GM12878 (cell line): Measurements from ENCODE around the gene KLHL3. TPM values are rescaled to one million over a fixed set of nuclear protein-coding genes. Genes with fewer than 3 reads are reported as not detected.

ENCODE experiments used
- ATAC-seq: fragments of 200-7000 bp; cut with Tn5 transposase; 3 replicates; pipeline ENCODE4 v1.9.1; 2020; ENCODE audit warnings: mild to moderate bottlenecking, moderate library complexity
- BruUV-seq: library from RNA; stranded (reverse); fragments of 400-500 nt; replicated peaks from 2 replicates; lab custom pipeline; 2021; lab: Mats Ljungman, UMichigan
- CTCF ChIA-PET: fragments of 300-600 bp; sonication (Branson Sonifier 250); formaldehyde crosslinking; extraction: SDS; loops from one replicate; lab custom pipeline; 2021; ENCODE audit warnings: inconsistent platforms; lab: Yijun Ruan, JAX
- POLR2A ChIA-PET: fragments of 350-600 bp; formaldehyde crosslinking; extraction: SDS; loops from one replicate; lab custom pipeline; 2021; ENCODE audit warnings: inconsistent platforms; lab: Charles Lee
- RAD21 ChIA-PET: fragments of 300-600 bp; sonication (Branson Sonifier 250); formaldehyde crosslinking; loops from one replicate; lab custom pipeline; 2023; ENCODE audit warnings: antibody characterized with exemption; ENCODE audit not compliant: unreplicated experiment; lab: Charles Lee
- SMC1A ChIA-PET: fragments of 300-600 bp; sonication (Branson Sonifier 250); formaldehyde crosslinking; loops from one replicate; lab custom pipeline; 2023; ENCODE audit not compliant: unreplicated experiment, uncharacterized antibody; lab: Charles Lee
- DNase-seq: peaks from one replicate; pipeline ENCODE4 v3.0.0-alpha.2; 2011; ENCODE audit warnings: low read depth, low spot score
- FAIRE-seq: peaks from 3 replicates; lab custom pipeline; 2011; peaks lifted over from hg19 to GRCh38; lab: Jason Lieb, UNC
- H2AFZ ChIP-seq: 2 replicates; pipeline ENCODE4 v1.6.0; 2011; ENCODE audit warnings: low read depth, low read length, control low read depth; ENCODE audit not compliant: control insufficient read depth
- H3K27ac ChIP-seq: 2 replicates; pipeline ENCODE4 v1.5.1; 2011; ENCODE audit warnings: control low read depth; ENCODE audit not compliant: control insufficient read depth, insufficient read depth
- H3K27me3 ChIP-seq, 2 experiments: replicated peaks in 1 of 2; 2 replicates each; pipeline versions ENCODE4 v1.6.0 to v1.6.1; 2011; ENCODE audit warnings: low read length in 1 of 2; ENCODE audit not compliant: control insufficient read depth in 2 of 2, insufficient read depth in 2 of 2
- H3K36me3 ChIP-seq, 2 experiments: 2 replicates each; pipeline ENCODE4 v1.5.1; 2011; ENCODE audit warnings: low read length in 1 of 2; ENCODE audit not compliant: control insufficient read depth in 2 of 2, insufficient read depth in 2 of 2
- H3K4me1 ChIP-seq: 2 replicates; pipeline ENCODE4 v1.6.1; 2011; ENCODE audit warnings: mild to moderate bottlenecking, low read length, moderate library complexity, mixed read lengths; ENCODE audit not compliant: control insufficient read depth, insufficient read depth
- H3K4me2 ChIP-seq: 2 replicates; pipeline ENCODE4 v1.6.0; 2011; ENCODE audit warnings: control low read depth; ENCODE audit not compliant: control insufficient read depth, insufficient read depth
- H3K4me3 ChIP-seq: fragments of 200-600 bp; sonication (generic); 2 replicates; pipeline ENCODE4 v1.5.1; 2016
- H3K79me2 ChIP-seq: 2 replicates; pipeline ENCODE4 v1.6.0; 2011; ENCODE audit warnings: low read length; ENCODE audit not compliant: control insufficient read depth, insufficient read depth
- H3K9ac ChIP-seq: 2 replicates; pipeline ENCODE4 v1.8.0; 2011; ENCODE audit warnings: low read length, control low read depth, mixed read lengths; ENCODE audit not compliant: control insufficient read depth, insufficient read depth
- H3K9me3 ChIP-seq: replicated peaks from 3 replicates; pipeline ENCODE4 v1.5.1; 2011; ENCODE audit warnings: mild to moderate bottlenecking, low read length; ENCODE audit not compliant: control insufficient read depth, insufficient read depth
- H4K20me1 ChIP-seq: 2 replicates; pipeline ENCODE4 v1.6.0; 2011; ENCODE audit not compliant: control insufficient read depth, insufficient read depth
- ASH2L ChIP-seq: fragments of 300-600, 200-600 bp; sonication (generic); IDR thresholded peaks from 2 replicates; pipeline ENCODE4 v1.6.1; 2017; ENCODE audit warnings: low read depth, mild to moderate bottlenecking, borderline replicate concordance
- CBFB ChIP-seq: IDR thresholded peaks from 2 replicates; pipeline ENCODE4 v1.6.1; 2016; ENCODE audit warnings: antibody characterized with exemption, low read depth
- CHD2 ChIP-seq: IDR thresholded peaks from 2 replicates; pipeline ENCODE4 v1.6.1; 2011; ENCODE audit warnings: low read depth, low read length, improper control_type of control experiment, borderline replicate concordance
- GATAD2B ChIP-seq: fragments of 450-650 bp; conservative IDR thresholded peaks from 2 replicates; pipeline ENCODE4 v1.6.1; 2017; ENCODE audit warnings: low read depth, mild to moderate bottlenecking, moderate library complexity
- NFIC ChIP-seq: IDR thresholded peaks from 2 replicates; pipeline ENCODE4 v1.6.1; 2012; ENCODE audit warnings: low read depth, mild to moderate bottlenecking, inconsistent platforms, low read length, moderate library complexity
- NRF1 ChIP-seq: conservative IDR thresholded peaks from 2 replicates; pipeline ENCODE4 v1.6.1; 2011; ENCODE audit warnings: mild to moderate bottlenecking, low read depth, low read length, improper control_type of control experiment
- POLR2AphosphoS2 ChIP-seq: IDR thresholded peaks from 2 replicates; pipeline ENCODE4 v1.6.1; 2011; ENCODE audit warnings: low read depth, mild to moderate bottlenecking, low read length, improper control_type of control experiment, moderate library complexity
- RAD51 ChIP-seq: fragments of 450-650 bp; IDR thresholded peaks from 2 replicates; pipeline ENCODE4 v1.6.1; 2016; ENCODE audit warnings: moderate library complexity, mild to moderate bottlenecking, inconsistent platforms
- RFX5 ChIP-seq: IDR thresholded peaks from 2 replicates; pipeline ENCODE4 v1.6.1; 2011; ENCODE audit warnings: low read depth, low read length, improper control_type of control experiment
- TBL1XR1 ChIP-seq: IDR thresholded peaks from 2 replicates; pipeline ENCODE4 v1.6.1; 2012; ENCODE audit warnings: low read depth, low read length, improper control_type of control experiment
- WGBS: methylation state at CpG from one replicate; pipeline ENCODE4 v1.1.6; 2016; ENCODE audit warnings: low lambda C conversion rate; ENCODE audit not compliant: insufficient replicate concordance, insufficient coverage; ENCODE audit errors: missing lambda C conversion rate; 5-methylcytosine and 5-hydroxymethylcytosine counted together
- in situ Hi-C: fragments of 300-500 bp; cut with MboI; formaldehyde crosslinking; loops from 9 replicates; pipeline ENCODE4 v1.14.3; 2018; ENCODE audit warnings: mixed read lengths
- intact Hi-C: fragments of 100-400 bp; cut with micrococcal nuclease; formaldehyde crosslinking; loops from one replicate; pipeline ENCODE4 v1.14.2; 2022; ENCODE audit not compliant: unreplicated experiment
- polyA plus RNA-seq, 11 experiments: library from polyadenylated mRNA; depleted of rRNA in 4 of 11; unstranded in 6 of 11; stranded (reverse) in 5 of 11; fragments of >200 nt; fragmentation: Nextera tagmentation in 4 of 11; fragmentation: Illumina TruSeq in 1 of 11; extraction: Ambion mirVana in 4 of 11; extraction: Trizol in 1 of 11; gene quantifications; 1 replicate in 1 of 11; 2 replicates in 10 of 11; pipeline versions ENCODE4 v1.2.1 to v1.2.3, GENCODE V29; 2011 to 2016; ENCODE audit warnings: inconsistent platforms in 2 of 11, missing spikeins in 2 of 11, low read depth in 1 of 11
- total RNA-seq, 4 experiments: library from RNA; depleted of rRNA in 3 of 4; stranded (reverse); fragments of >200 nt in 3 of 4; fragmentation: Illumina TruSeq in 1 of 4; extraction: Trizol in 1 of 4; gene quantifications; 2 replicates each; pipeline versions ENCODE4 v1.2.1 to v1.2.3, GENCODE V29; 2013 to 2021
- TF ChIP-seq, protein P1 (sequence below): fragments of 150-350 bp; IDR thresholded peaks from 2 replicates; pipeline ENCODE4 v1.6.1; 2016; ENCODE audit warnings: low read depth, low read length
- TF ChIP-seq, protein P2 (sequence below): fragments of 450-650 bp; IDR thresholded peaks from 2 replicates; pipeline ENCODE4 v1.6.1; 2016; ENCODE audit warnings: mild to moderate bottlenecking
- TF ChIP-seq, protein P3 (sequence below): fragments of 450-650 bp; IDR thresholded peaks from 2 replicates; pipeline ENCODE4 v1.6.1; 2016; ENCODE audit warnings: mild to moderate bottlenecking, moderate library complexity, borderline replicate concordance

The KLHL3 gene
- total and polyA plus RNA-seq, 10 of the 15 experiments (the other 5 are each of a cell fraction or from before 2014, with no cell fraction given) = 1.7 to 11.7 (median 5.6) TPM

DNA sequence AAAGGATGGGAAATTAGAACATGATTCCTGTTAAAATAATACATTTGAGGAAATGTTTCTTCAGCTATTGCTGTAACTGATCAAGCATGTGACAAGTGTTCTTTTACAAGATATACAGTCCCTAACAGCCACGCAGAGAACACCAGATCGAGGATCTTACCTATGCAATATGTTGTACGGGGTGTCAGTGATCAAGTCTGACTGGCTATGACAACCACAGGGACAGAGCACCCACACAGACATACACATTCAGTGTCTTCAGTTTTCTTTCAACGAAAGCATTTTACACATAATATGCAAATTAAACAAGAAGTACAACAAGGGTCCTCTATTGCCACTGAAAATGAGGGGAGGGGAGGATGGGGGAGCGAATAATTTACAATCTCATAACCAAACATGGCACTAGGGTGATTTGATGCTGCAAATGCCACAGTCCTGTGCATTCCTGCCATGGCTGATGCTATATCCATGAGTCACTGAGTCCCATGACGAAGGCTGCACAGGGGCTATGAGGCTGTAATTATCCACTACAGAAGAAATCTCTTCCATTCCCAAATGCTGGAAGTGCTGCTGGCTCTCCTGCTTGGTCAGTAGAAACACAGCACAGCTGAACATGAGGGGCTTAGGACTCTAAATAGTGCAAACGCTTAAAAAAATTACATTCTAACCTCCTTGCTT is 118.2 kb downstream of the KLHL3 start:
- H2AFZ ChIP-seq = no peak overlapping the region
- CTCF ChIA-PET = interaction anchor here (1.5 to 3.3 kb wide), 3 partner anchors 12 to 14 kb away, joined by 3 to 15 read pairs (median 6); no protein-coding TSS in a partner anchor
- H3K36me3 ChIP-seq = peaks cover 0 to 4% of the 10 kb centered on the region in 2 experiments; a peak in 1 of 4 replicates
- H3K4me2 ChIP-seq = no peak overlapping the region
- no peak for TF ChIP-seq ASH2L
- no peak for TF ChIP-seq POLR2AphosphoS2
- no peak for TF ChIP-seq NFIC
- TF ChIP-seq TBL1XR1 = no peak
- TF ChIP-seq, protein P1, sequence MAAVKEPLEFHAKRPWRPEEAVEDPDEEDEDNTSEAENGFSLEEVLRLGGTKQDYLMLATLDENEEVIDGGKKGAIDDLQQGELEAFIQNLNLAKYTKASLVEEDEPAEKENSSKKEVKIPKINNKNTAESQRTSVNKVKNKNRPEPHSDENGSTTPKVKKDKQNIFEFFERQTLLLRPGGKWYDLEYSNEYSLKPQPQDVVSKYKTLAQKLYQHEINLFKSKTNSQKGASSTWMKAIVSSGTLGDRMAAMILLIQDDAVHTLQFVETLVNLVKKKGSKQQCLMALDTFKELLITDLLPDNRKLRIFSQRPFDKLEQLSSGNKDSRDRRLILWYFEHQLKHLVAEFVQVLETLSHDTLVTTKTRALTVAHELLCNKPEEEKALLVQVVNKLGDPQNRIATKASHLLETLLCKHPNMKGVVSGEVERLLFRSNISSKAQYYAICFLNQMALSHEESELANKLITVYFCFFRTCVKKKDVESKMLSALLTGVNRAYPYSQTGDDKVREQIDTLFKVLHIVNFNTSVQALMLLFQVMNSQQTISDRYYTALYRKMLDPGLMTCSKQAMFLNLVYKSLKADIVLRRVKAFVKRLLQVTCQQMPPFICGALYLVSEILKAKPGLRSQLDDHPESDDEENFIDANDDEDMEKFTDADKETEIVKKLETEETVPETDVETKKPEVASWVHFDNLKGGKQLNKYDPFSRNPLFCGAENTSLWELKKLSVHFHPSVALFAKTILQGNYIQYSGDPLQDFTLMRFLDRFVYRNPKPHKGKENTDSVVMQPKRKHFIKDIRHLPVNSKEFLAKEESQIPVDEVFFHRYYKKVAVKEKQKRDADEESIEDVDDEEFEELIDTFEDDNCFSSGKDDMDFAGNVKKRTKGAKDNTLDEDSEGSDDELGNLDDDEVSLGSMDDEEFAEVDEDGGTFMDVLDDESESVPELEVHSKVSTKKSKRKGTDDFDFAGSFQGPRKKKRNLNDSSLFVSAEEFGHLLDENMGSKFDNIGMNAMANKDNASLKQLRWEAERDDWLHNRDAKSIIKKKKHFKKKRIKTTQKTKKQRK = no peak
- TF ChIP-seq CHD2 = no peak
- no peak for TF ChIP-seq NRF1
- TF ChIP-seq, protein P2, sequence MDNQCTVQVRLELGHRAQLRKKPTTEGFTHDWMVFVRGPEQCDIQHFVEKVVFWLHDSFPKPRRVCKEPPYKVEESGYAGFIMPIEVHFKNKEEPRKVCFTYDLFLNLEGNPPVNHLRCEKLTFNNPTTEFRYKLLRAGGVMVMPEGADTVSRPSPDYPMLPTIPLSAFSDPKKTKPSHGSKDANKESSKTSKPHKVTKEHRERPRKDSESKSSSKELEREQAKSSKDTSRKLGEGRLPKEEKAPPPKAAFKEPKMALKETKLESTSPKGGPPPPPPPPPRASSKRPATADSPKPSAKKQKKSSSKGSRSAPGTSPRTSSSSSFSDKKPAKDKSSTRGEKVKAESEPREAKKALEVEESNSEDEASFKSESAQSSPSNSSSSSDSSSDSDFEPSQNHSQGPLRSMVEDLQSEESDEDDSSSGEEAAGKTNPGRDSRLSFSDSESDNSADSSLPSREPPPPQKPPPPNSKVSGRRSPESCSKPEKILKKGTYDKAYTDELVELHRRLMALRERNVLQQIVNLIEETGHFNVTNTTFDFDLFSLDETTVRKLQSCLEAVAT = no peak
- no peak for TF ChIP-seq CBFB
- TF ChIP-seq, protein P3, sequence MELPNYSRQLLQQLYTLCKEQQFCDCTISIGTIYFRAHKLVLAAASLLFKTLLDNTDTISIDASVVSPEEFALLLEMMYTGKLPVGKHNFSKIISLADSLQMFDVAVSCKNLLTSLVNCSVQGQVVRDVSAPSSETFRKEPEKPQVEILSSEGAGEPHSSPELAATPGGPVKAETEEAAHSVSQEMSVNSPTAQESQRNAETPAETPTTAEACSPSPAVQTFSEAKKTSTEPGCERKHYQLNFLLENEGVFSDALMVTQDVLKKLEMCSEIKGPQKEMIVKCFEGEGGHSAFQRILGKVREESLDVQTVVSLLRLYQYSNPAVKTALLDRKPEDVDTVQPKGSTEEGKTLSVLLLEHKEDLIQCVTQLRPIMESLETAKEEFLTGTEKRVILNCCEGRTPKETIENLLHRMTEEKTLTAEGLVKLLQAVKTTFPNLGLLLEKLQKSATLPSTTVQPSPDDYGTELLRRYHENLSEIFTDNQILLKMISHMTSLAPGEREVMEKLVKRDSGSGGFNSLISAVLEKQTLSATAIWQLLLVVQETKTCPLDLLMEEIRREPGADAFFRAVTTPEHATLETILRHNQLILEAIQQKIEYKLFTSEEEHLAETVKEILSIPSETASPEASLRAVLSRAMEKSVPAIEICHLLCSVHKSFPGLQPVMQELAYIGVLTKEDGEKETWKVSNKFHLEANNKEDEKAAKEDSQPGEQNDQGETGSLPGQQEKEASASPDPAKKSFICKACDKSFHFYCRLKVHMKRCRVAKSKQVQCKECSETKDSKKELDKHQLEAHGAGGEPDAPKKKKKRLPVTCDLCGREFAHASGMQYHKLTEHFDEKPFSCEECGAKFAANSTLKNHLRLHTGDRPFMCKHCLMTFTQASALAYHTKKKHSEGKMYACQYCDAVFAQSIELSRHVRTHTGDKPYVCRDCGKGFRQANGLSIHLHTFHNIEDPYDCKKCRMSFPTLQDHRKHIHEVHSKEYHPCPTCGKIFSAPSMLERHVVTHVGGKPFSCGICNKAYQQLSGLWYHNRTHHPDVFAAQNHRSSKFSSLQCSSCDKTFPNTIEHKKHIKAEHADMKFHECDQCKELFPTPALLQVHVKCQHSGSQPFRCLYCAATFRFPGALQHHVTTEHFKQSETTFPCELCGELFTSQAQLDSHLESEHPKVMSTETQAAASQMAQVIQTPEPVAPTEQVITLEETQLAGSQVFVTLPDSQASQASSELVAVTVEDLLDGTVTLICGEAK = no peak
- no peak for TF ChIP-seq RAD51
- no peak for TF ChIP-seq RFX5
- no peak for TF ChIP-seq GATAD2B
- TF ChIP-seq, all 136 proteins: peak for 0
- ATAC-seq (no peak), DNase-seq (no peak), FAIRE-seq (no peak)
- Histone ChIP-seq H3K79me2 (no peaks in the 10 kb centered on the region), H3K9ac (no peak overlapping the region), H3K4me1 (no peaks in the 10 kb centered on the region; the same call in 1 of the 2 replicates), H3K4me3 (no peak overlapping the region), H4K20me1 (no peaks in the 10 kb centered on the region), H3K27me3 (no peaks in the 10 kb centered on the region), H3K27ac (no peak overlapping the region), H3K9me3 (no peaks in the 10 kb centered on the region)
- ChIA-PET POLR2A (no interaction called here), RAD21 (no interaction called here), SMC1A (interaction anchor here (0.8 kb wide), 1 partner anchor 267 kb away, joined by 3 read pairs; no protein-coding TSS in a partner anchor)
- BruUV-seq = no TSS peak
- 61% methylated on average over 7 of the region's 7 CpGs for WGBS
- intact Hi-C loops (no loop called here), in situ Hi-C loops (no loop called here)
